ENCODE data around the gene RASGRF1. TPM values are rescaled to one million over a fixed set of nuclear protein-coding genes. Genes with fewer than 3 reads are reported as not detected.

The RASGRF1 gene
- total and polyA plus RNA-seq, 10 donors, result 0.50 to 3.4 (median 1.8) TPM

GRCh38 chr15:79002581-79002980 lies 88.0 kb downstream of the RASGRF1 start:
- Histone ChIP-seq H3K27ac (no peak overlapping the region), H3K9me3 (no peaks in the 10 kb centered on the region), H3K4me1 (peaks cover 6 to 48% (median 19%) of the 10 kb centered on the region in 6 donors), H3K27me3 (replicated peaks in 1 of 7) (no peaks in the 10 kb centered on the region), H3K4me3 (no peak overlapping the region), H3K36me3 (no peaks in the 10 kb centered on the region)
- no peak for DNase-seq
- intact Hi-C loops (cut with DNase I; ENCODE audit: low total_unique reads), result no loop called here
- WGBS, 5 donors, result 81 to 94% (median 87%) methylated on average over 8 to 9 of the region's 9 CpGs
- no peak for TF ChIP-seq CTCF (IDR thresholded peaks at IDR 0.05 in 8 of 11, conservative IDR thresholded peaks at IDR 0.05 in 3 of 11)
- TF ChIP-seq POLR2A (IDR thresholded peaks at IDR 0.05), result no peak
- TF ChIP-seq POLR2AphosphoS5 (IDR thresholded peaks at IDR 0.05), result no peak

GRCh38 chr15:78999636-79000035 lies 90.9 kb downstream of the RASGRF1 start:
- Histone ChIP-seq H3K4me3 (no peak overlapping the region), H3K27ac (no peak overlapping the region), H3K27me3 (replicated peaks in 1 of 7) (no peaks in the 10 kb centered on the region), H3K36me3 (no peaks in the 10 kb centered on the region), H3K4me1 (peaks cover 3 to 29% (median 12%) of the 10 kb centered on the region in 6 donors), H3K9me3 (no peaks in the 10 kb centered on the region)
- intact Hi-C loops (cut with DNase I; ENCODE audit: low total_unique reads), result no loop called here
- WGBS, 5 donors, result 92 to 95% (median 93%) methylated on average over 10 to 11 of the region's 11 CpGs
- TF ChIP-seq POLR2A (IDR thresholded peaks at IDR 0.05) (no peak), CTCF (IDR thresholded peaks at IDR 0.05 in 8 of 11, conservative IDR thresholded peaks at IDR 0.05 in 3 of 11) (no peak), POLR2AphosphoS5 (IDR thresholded peaks at IDR 0.05) (no peak)
- no peak for DNase-seq

GRCh38 chr15:78998526-78998925 lies 92.1 kb downstream of the RASGRF1 start:
- Histone ChIP-seq H3K27me3 (replicated peaks in 1 of 7) (no peaks in the 10 kb centered on the region), H3K4me1 (peaks cover 0 to 18% (median 2%) of the 10 kb centered on the region in 6 donors), H3K36me3 (no peaks in the 10 kb centered on the region), H3K9me3 (no peaks in the 10 kb centered on the region), H3K27ac (no peak overlapping the region), H3K4me3 (no peak overlapping the region)
- no peak for DNase-seq
- intact Hi-C loops (cut with DNase I; ENCODE audit: low total_unique reads), result no loop called here
- WGBS, 5 donors, result 85 to 96% (median 93%) methylated on average over 8 of the region's 8 CpGs
- TF ChIP-seq POLR2AphosphoS5 (IDR thresholded peaks at IDR 0.05), result no peak
- TF ChIP-seq CTCF (IDR thresholded peaks at IDR 0.05 in 8 of 11, conservative IDR thresholded peaks at IDR 0.05 in 3 of 11), result no peak
- TF ChIP-seq POLR2A (IDR thresholded peaks at IDR 0.05), result no peak

GRCh38 chr15:78997981-78998499 lies 92.5 kb downstream of the RASGRF1 start:
- WGBS, 5 donors, result 82 to 86% (median 83%) methylated on average over 8 of the region's 8 CpGs
- no peak overlapping the region for H3K27ac ChIP-seq
- no peaks in the 10 kb centered on the region for H3K36me3 ChIP-seq
- DNase-seq, result no peak
- H3K4me1 ChIP-seq, result peaks cover 0 to 18% (median 0%) of the 10 kb centered on the region in 6 donors
- H3K9me3 ChIP-seq, result no peaks in the 10 kb centered on the region
- no peak overlapping the region for H3K4me3 ChIP-seq
- intact Hi-C loops (cut with DNase I; ENCODE audit: low total_unique reads), result no loop called here
- H3K27me3 ChIP-seq (replicated peaks in 1 of 7), result no peaks in the 10 kb centered on the region
- TF ChIP-seq POLR2A (IDR thresholded peaks at IDR 0.05) (no peak), POLR2AphosphoS5 (IDR thresholded peaks at IDR 0.05) (no peak), CTCF (IDR thresholded peaks at IDR 0.05 in 8 of 11, conservative IDR thresholded peaks at IDR 0.05 in 3 of 11) (no peak)

Measured in spleen (tissue), 11 donors.